HCT116 (cell line): Measurements from ENCODE around the gene ABRACL. TPM values are rescaled to one million over a fixed set of nuclear protein-coding genes. Genes with fewer than 3 reads are reported as not detected.

Source experiments
- ATAC-seq: fragments of 200-7000 bp; cut with Tn5 transposase; 2 replicates; pipeline ENCODE4 v1.9.1; 2020; ENCODE audit warnings: mild to moderate bottlenecking, moderate library complexity
- BruUV-seq: library from RNA; stranded (reverse); fragments of 400-500 nt; replicated peaks from 2 replicates; lab custom pipeline; 2021; lab: Mats Ljungman, UMichigan
- CTCF ChIA-PET: fragments of 300-600 bp; sonication (Branson Sonifier 250); formaldehyde crosslinking; loops from one replicate; lab custom pipeline; 2021; ENCODE audit warnings: antibody characterized with exemption; lab: Charles Lee
- POLR2A ChIA-PET: fragments of 300-600, 350-600 bp; sonication (Branson Sonifier 250); formaldehyde crosslinking; loops from one replicate; lab custom pipeline; 2021; ENCODE audit warnings: antibody characterized with exemption; lab: Charles Lee
- RAD21 ChIA-PET, 2 experiments: fragments of 300-600 bp; sonication (Branson Sonifier 250); formaldehyde crosslinking; loops; one replicate each; lab custom pipeline; 2023; ENCODE audit warnings: low total read pairs in 2 of 2; ENCODE audit not compliant: uncharacterized antibody in 2 of 2, unreplicated experiment in 2 of 2, low non-redundant PET in 1 of 2; lab: Charles Lee
- DNase-seq: peaks from one replicate; pipeline ENCODE4 v3.0.0-alpha.2; 2010; ENCODE audit warnings: low read depth, low spot score
- H2AFZ ChIP-seq: fragments of 200-600 bp; shearing (Covaris generic), sonication (generic); 2 replicates; pipeline ENCODE4 v1.6.1; 2017; ENCODE audit warnings: low read depth, mixed run types, mixed read lengths, antibody characterized with exemption, low read length; ENCODE audit not compliant: poor library complexity, severe bottlenecking
- H3K27ac ChIP-seq: 2 replicates; pipeline ENCODE4 v1.5.1; 2012; ENCODE audit warnings: low read depth, low read length
- H3K27me3 ChIP-seq: fragments of 200-600 bp; sonication (generic); 2 replicates; pipeline ENCODE4 v1.6.1; 2016; ENCODE audit warnings: mixed run types, low read length, mixed read lengths; ENCODE audit not compliant: insufficient read depth
- H3K36me3 ChIP-seq, 2 experiments: fragments of 200-500 bp in 1 of 2; fragments of 200-600 bp in 1 of 2; sonication (Bioruptor generic) in 1 of 2; sonication (generic) in 1 of 2; 2 replicates each; pipeline versions ENCODE4 v1.5.1 to v1.6.1; 2014 to 2016; ENCODE audit warnings: low read length in 2 of 2, inconsistent platforms in 1 of 2, mixed read lengths in 1 of 2, mixed run types in 1 of 2; ENCODE audit not compliant: insufficient read depth in 2 of 2, control insufficient read depth in 1 of 2
- H3K4me1 ChIP-seq, 2 experiments: fragments of 200-600 bp in 1 of 2; sonication (generic) in 1 of 2; 2 replicates each; pipeline versions ENCODE4 v1.5.1 to v1.6.1; 2012 to 2017; ENCODE audit warnings: low read length in 2 of 2, inconsistent platforms in 1 of 2, mild to moderate bottlenecking in 1 of 2, mixed read lengths in 1 of 2, mixed run types in 1 of 2, moderate library complexity in 1 of 2; ENCODE audit not compliant: insufficient read depth in 2 of 2, control insufficient read depth in 1 of 2
- H3K4me2 ChIP-seq: fragments of 200-600 bp; sonication (generic); 2 replicates; pipeline ENCODE4 v1.6.1; 2017; ENCODE audit warnings: mixed run types, low read length, mixed read lengths
- H3K4me3 ChIP-seq, 2 experiments: fragments of 200-600 bp in 1 of 2; sonication (generic) in 1 of 2; replicated peaks in 1 of 2; 2 replicates each; pipeline ENCODE4 v1.5.1; 2011 to 2016; ENCODE audit warnings: low read length in 2 of 2, control low read depth in 1 of 2, low read depth in 1 of 2, mild to moderate bottlenecking in 1 of 2, mixed read lengths in 1 of 2, mixed run types in 1 of 2
- H3K79me2 ChIP-seq: fragments of 200-600 bp; sonication (generic); 2 replicates; pipeline ENCODE4 v1.6.1; 2017; ENCODE audit warnings: mild to moderate bottlenecking, mixed run types, low read length, moderate library complexity, mixed read lengths; ENCODE audit not compliant: insufficient read depth
- H3K9ac ChIP-seq: fragments of 200-600 bp; sonication (generic); 2 replicates; pipeline ENCODE4 v1.6.1; 2016; ENCODE audit warnings: low read length, mixed read lengths
- H3K9me2 ChIP-seq: fragments of 200-600 bp; sonication (generic), shearing (Covaris generic); 2 replicates; pipeline ENCODE4 v1.6.1; 2017; ENCODE audit warnings: mixed run types, mild to moderate bottlenecking, moderate library complexity; ENCODE audit not compliant: insufficient read depth
- H3K9me3 ChIP-seq, 2 experiments: fragments of 200-500 bp in 1 of 2; fragments of 200-600 bp in 1 of 2; sonication (Bioruptor generic) in 1 of 2; sonication (generic) in 1 of 2; 2 replicates each; pipeline ENCODE4 v1.6.1; 2014 to 2017; ENCODE audit warnings: low read length in 2 of 2, mixed read lengths in 2 of 2, inconsistent platforms in 1 of 2, low read depth in 1 of 2, mild to moderate bottlenecking in 1 of 2, mixed run types in 1 of 2, moderate library complexity in 1 of 2; ENCODE audit not compliant: control insufficient read depth in 1 of 2, insufficient read depth in 1 of 2
- H4K20me1 ChIP-seq: fragments of 200-600 bp; sonication (generic), shearing (Covaris generic); 2 replicates; pipeline ENCODE4 v1.6.1; 2017; ENCODE audit warnings: mixed run types, mild to moderate bottlenecking, moderate library complexity; ENCODE audit not compliant: insufficient read depth
- ATF3 ChIP-seq: IDR thresholded peaks from 2 replicates; pipeline ENCODE4 v1.6.1; 2012
- CBX3 ChIP-seq: IDR thresholded peaks from 2 replicates; pipeline ENCODE4 v1.6.1; 2012; ENCODE audit warnings: low read depth
- CEBPB ChIP-seq: IDR thresholded peaks from 2 replicates; pipeline ENCODE4 v1.6.1; 2012; ENCODE audit warnings: low read depth
- EGR1 ChIP-seq: IDR thresholded peaks from 2 replicates; pipeline ENCODE4 v1.6.1; 2012; ENCODE audit warnings: low read depth
- ELF1 ChIP-seq: IDR thresholded peaks from 2 replicates; pipeline ENCODE4 v1.6.1; 2012; ENCODE audit warnings: low read depth, borderline replicate concordance
- FOSL1 ChIP-seq: IDR thresholded peaks from 2 replicates; pipeline ENCODE4 v1.6.1; 2012; ENCODE audit warnings: low read depth
- JUND ChIP-seq: IDR thresholded peaks from 2 replicates; pipeline ENCODE4 v1.6.1; 2012
- MAX ChIP-seq: IDR thresholded peaks from 2 replicates; pipeline ENCODE4 v1.6.1; 2012
- POLR2A ChIP-seq: IDR thresholded peaks from 2 replicates; pipeline ENCODE4 v1.7.0; 2011; ENCODE audit warnings: borderline replicate concordance; ENCODE audit not compliant: insufficient read depth, insufficient read length; ENCODE audit errors: extremely low read depth
- POLR2AphosphoS5 ChIP-seq: IDR thresholded peaks from 2 replicates; pipeline ENCODE4 v1.6.1; 2011; ENCODE audit warnings: mild to moderate bottlenecking, low read depth, low read length, moderate library complexity
- RAD21 ChIP-seq: IDR thresholded peaks from 2 replicates; pipeline ENCODE4 v1.6.1; 2012; ENCODE audit warnings: low read depth, mild to moderate bottlenecking
- SIN3A ChIP-seq: IDR thresholded peaks from 2 replicates; pipeline ENCODE4 v1.6.1; 2012; ENCODE audit warnings: low read depth
- SRF ChIP-seq: IDR thresholded peaks from 2 replicates; pipeline ENCODE4 v1.6.1; 2012; ENCODE audit warnings: low read depth
- YY1 ChIP-seq: IDR thresholded peaks from 2 replicates; pipeline ENCODE4 v1.6.1; 2011; ENCODE audit warnings: low read length, low read depth, moderate library complexity, mild to moderate bottlenecking; ENCODE audit not compliant: insufficient replicate concordance; ENCODE audit errors: extremely low read depth
- intact Hi-C: fragments of 100-400 bp; cut with micrococcal nuclease; formaldehyde crosslinking; loops from 2 replicates; pipeline ENCODE4 v1.10.0; 2022
- total RNA-seq: library from RNA; stranded (reverse); gene quantifications from one replicate; pipeline ENCODE4 v1.2.1, GENCODE V29; 2021; ENCODE audit not compliant: unreplicated experiment
- TF ChIP-seq, protein P1 (sequence below): IDR thresholded peaks from 2 replicates; pipeline ENCODE4 v1.6.1; 2012; ENCODE audit warnings: low read depth
- TF ChIP-seq, protein P2 (sequence below): IDR thresholded peaks from 2 replicates; pipeline ENCODE4 v1.6.1; 2011; ENCODE audit warnings: mild to moderate bottlenecking, low read length, moderate library complexity; ENCODE audit not compliant: insufficient replicate concordance; ENCODE audit errors: extremely low read depth

The ABRACL gene
- total RNA-seq, 1 experiment from 2014 or later, result 47.4 TPM

DNA sequence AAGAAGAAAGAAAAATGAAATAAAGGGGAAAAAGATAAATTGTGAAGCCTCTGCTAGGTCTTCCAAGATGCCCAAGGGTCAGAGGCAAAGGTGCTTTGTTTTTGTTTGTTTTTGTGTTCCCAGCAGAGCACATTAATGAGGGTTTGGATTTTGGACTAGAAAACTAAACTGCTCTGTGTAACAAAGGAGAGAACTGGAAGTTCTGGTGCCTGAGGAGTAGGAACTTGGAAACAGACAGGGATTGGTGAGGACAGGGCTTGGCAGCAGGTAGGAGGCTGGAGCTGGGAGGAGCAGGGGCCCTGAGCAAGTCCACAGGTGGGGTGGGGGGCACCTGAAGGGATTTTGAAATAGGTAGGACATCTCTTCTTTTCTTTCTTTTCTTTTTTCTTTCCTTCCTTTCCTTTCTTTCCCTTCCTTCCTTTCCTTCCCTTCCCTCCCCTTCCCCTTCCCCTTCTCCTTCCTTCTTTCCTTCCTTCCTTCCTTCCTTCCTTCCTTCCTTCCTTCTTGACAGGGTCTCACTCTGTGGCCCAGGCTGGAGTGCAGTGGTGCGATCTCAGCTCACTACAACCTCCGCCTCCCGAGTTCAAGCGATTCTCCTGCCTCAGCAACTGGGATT lies 15.3 kb upstream of the ABRACL start:
- Histone ChIP-seq H3K9ac (no peak overlapping the region), H3K9me3 (no peaks in the 10 kb centered on the region), H3K4me1 (no peaks in the 10 kb centered on the region), H3K27ac (no peak overlapping the region), H3K27me3 (no peaks in the 10 kb centered on the region), H3K4me2 (no peak overlapping the region), H3K36me3 (no peaks in the 10 kb centered on the region), H2AFZ (no peak overlapping the region), H3K4me3 (no peak overlapping the region), H3K79me2 (no peaks in the 10 kb centered on the region), H3K9me2 (no peaks in the 10 kb centered on the region), H4K20me1 (no peaks in the 10 kb centered on the region)
- DNase-seq (no peak), ATAC-seq (no peak)
- ChIA-PET CTCF (no interaction called here), POLR2A (no interaction called here), RAD21 (no interaction called here)
- TF ChIP-seq FOSL1 (no peak), ELF1 (no peak), CEBPB (no peak), POLR2AphosphoS5 (no peak), MAX (no peak), EGR1 (no peak), SRF (no peak), RAD21 (no peak), SIN3A (no peak), POLR2A (no peak), ATF3 (no peak), CBX3 (no peak), JUND (no peak), YY1 (no peak)
- TF ChIP-seq, protein P1, sequence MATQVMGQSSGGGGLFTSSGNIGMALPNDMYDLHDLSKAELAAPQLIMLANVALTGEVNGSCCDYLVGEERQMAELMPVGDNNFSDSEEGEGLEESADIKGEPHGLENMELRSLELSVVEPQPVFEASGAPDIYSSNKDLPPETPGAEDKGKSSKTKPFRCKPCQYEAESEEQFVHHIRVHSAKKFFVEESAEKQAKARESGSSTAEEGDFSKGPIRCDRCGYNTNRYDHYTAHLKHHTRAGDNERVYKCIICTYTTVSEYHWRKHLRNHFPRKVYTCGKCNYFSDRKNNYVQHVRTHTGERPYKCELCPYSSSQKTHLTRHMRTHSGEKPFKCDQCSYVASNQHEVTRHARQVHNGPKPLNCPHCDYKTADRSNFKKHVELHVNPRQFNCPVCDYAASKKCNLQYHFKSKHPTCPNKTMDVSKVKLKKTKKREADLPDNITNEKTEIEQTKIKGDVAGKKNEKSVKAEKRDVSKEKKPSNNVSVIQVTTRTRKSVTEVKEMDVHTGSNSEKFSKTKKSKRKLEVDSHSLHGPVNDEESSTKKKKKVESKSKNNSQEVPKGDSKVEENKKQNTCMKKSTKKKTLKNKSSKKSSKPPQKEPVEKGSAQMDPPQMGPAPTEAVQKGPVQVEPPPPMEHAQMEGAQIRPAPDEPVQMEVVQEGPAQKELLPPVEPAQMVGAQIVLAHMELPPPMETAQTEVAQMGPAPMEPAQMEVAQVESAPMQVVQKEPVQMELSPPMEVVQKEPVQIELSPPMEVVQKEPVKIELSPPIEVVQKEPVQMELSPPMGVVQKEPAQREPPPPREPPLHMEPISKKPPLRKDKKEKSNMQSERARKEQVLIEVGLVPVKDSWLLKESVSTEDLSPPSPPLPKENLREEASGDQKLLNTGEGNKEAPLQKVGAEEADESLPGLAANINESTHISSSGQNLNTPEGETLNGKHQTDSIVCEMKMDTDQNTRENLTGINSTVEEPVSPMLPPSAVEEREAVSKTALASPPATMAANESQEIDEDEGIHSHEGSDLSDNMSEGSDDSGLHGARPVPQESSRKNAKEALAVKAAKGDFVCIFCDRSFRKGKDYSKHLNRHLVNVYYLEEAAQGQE, result no peak
- TF ChIP-seq, protein P2, sequence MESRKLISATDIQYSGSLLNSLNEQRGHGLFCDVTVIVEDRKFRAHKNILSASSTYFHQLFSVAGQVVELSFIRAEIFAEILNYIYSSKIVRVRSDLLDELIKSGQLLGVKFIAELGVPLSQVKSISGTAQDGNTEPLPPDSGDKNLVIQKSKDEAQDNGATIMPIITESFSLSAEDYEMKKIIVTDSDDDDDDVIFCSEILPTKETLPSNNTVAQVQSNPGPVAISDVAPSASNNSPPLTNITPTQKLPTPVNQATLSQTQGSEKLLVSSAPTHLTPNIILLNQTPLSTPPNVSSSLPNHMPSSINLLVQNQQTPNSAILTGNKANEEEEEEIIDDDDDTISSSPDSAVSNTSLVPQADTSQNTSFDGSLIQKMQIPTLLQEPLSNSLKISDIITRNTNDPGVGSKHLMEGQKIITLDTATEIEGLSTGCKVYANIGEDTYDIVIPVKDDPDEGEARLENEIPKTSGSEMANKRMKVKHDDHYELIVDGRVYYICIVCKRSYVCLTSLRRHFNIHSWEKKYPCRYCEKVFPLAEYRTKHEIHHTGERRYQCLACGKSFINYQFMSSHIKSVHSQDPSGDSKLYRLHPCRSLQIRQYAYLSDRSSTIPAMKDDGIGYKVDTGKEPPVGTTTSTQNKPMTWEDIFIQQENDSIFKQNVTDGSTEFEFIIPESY, result no peak
- intact Hi-C loops, result no loop called here
- no TSS peak for BruUV-seq
